NCI-H2196 treated with DMSO at 0.1 percent for 48 hours (cell line): ENCODE results near the gene ASCC3.

Experiments
- DNase-seq: peaks from one replicate; lab custom pipeline; 2025; ENCODE audit not compliant: unreplicated experiment; lab: John Stamatoyannopoulos, UW

Gene ASCC3

GRCh38 chr6:100467129-100468015 is 413.8 kb downstream of the ASCC3 start:
- no peak for DNase-seq

GRCh38 chr6:100466410-100467128 is 414.6 kb downstream of the ASCC3 start:
- DNase-seq: no peak

GRCh38 chr6:100465701-100466409 is 415.3 kb downstream of the ASCC3 start:
- no peak for DNase-seq

GRCh38 chr6:100464903-100465700 is 416.0 kb downstream of the ASCC3 start, which contains the start of gene SIM1:
TSS of gene SIM1 (minus strand) at chr6:100464921. CDS start at chr6:100463468, 1,453 bp downstream.
- DNase-seq: no peak

- no peak for DNase-seq
Observed at GRCh38 chr6:100464162-100464851, 416.8 kb downstream of the ASCC3 start.

- no peak for DNase-seq
Observed at GRCh38 chr6:100463630-100464161, 417.4 kb downstream of the ASCC3 start.

GRCh38 chr6:100462706-100463629 is 418.2 kb downstream of the ASCC3 start:
- DNase-seq: no peak

- no peak for DNase-seq
Observed at GRCh38 chr6:100461917-100462705, 419.0 kb downstream of the ASCC3 start.

- no peak for DNase-seq
Observed at GRCh38 chr6:100461278-100461916, 419.7 kb downstream of the ASCC3 start.

- DNase-seq: no peak
Observed at GRCh38 chr6:100460650-100461204, 420.4 kb downstream of the ASCC3 start.

GRCh38 chr6:100459592-100460184 is 421.4 kb downstream of the ASCC3 start:
- DNase-seq: no peak

- no peak for DNase-seq
Observed at GRCh38 chr6:100458841-100459591, 422.1 kb downstream of the ASCC3 start.
